ENCODE results near the gene PLEKHG4.

Gene PLEKHG4

GRCh38 chr16:67286441-67287235 is 7.3 kb downstream of the PLEKHG4 start:
- H3K4me1 ChIP-seq: peaks cover 7% of the 10 kb centered on the region

GRCh38 chr16:67287960-67288359 is 8.6 kb downstream of the PLEKHG4 start:
- Histone ChIP-seq H3K27me3 (ENCODE audit: control insufficient read depth, insufficient read depth, low read length) (no peaks in the 10 kb centered on the region), H3K9me3 (ENCODE audit: control insufficient read depth, low read length) (no peaks in the 10 kb centered on the region), H3K79me2 (no peaks in the 10 kb centered on the region), H3K4me1 (peaks cover 7% of the 10 kb centered on the region), H3K4me3 (ENCODE audit: low read depth, low read length) (no peak overlapping the region), H3K9ac (no peak overlapping the region), H2AFZ (no peak overlapping the region), H3K4me2 (ENCODE audit: low read length) (no peak overlapping the region), H3K27ac (no peak overlapping the region), H3K36me3 (ENCODE audit: control insufficient read depth, insufficient read depth, low read length) (no peaks in the 10 kb centered on the region)
- TF ChIP-seq, protein P1, sequence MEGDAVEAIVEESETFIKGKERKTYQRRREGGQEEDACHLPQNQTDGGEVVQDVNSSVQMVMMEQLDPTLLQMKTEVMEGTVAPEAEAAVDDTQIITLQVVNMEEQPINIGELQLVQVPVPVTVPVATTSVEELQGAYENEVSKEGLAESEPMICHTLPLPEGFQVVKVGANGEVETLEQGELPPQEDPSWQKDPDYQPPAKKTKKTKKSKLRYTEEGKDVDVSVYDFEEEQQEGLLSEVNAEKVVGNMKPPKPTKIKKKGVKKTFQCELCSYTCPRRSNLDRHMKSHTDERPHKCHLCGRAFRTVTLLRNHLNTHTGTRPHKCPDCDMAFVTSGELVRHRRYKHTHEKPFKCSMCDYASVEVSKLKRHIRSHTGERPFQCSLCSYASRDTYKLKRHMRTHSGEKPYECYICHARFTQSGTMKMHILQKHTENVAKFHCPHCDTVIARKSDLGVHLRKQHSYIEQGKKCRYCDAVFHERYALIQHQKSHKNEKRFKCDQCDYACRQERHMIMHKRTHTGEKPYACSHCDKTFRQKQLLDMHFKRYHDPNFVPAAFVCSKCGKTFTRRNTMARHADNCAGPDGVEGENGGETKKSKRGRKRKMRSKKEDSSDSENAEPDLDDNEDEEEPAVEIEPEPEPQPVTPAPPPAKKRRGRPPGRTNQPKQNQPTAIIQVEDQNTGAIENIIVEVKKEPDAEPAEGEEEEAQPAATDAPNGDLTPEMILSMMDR (IDR thresholded peaks at IDR 0.05): no peak

More at GRCh38 chr16:67286441-67287235, 7.3 kb downstream of the PLEKHG4 start:
- H3K27me3 ChIP-seq (ENCODE audit: control insufficient read depth, insufficient read depth, low read length): no peaks in the 10 kb centered on the region
- no peak overlapping the region for H3K27ac ChIP-seq
- no peak overlapping the region for H3K9ac ChIP-seq
- no peaks in the 10 kb centered on the region for H3K9me3 ChIP-seq (ENCODE audit: control insufficient read depth, low read length)
- H3K4me2 ChIP-seq (ENCODE audit: low read length): no peak overlapping the region
- H3K36me3 ChIP-seq (ENCODE audit: control insufficient read depth, insufficient read depth, low read length): no peaks in the 10 kb centered on the region
- H2AFZ ChIP-seq: no peak overlapping the region
- TF ChIP-seq, protein P1 (IDR thresholded peaks at IDR 0.05): no peak
- H3K79me2 ChIP-seq: no peaks in the 10 kb centered on the region
- no peak overlapping the region for H3K4me3 ChIP-seq (ENCODE audit: low read depth, low read length)

- no peaks in the 10 kb centered on the region for H3K36me3 ChIP-seq (ENCODE audit: control insufficient read depth, insufficient read depth, low read length)
- H3K9me3 ChIP-seq (ENCODE audit: control insufficient read depth, low read length): no peaks in the 10 kb centered on the region
- H3K9ac ChIP-seq: no peak overlapping the region
- H3K27ac ChIP-seq: no peak overlapping the region
- no peaks in the 10 kb centered on the region for H3K79me2 ChIP-seq
- TF ChIP-seq, protein P1 (IDR thresholded peaks at IDR 0.05): no peak
- H3K4me3 ChIP-seq (ENCODE audit: low read depth, low read length): no peak overlapping the region
- no peaks in the 10 kb centered on the region for H3K4me1 ChIP-seq
- H2AFZ ChIP-seq: no peak overlapping the region
- no peaks in the 10 kb centered on the region for H3K27me3 ChIP-seq (ENCODE audit: control insufficient read depth, insufficient read depth, low read length)
- no peak overlapping the region for H3K4me2 ChIP-seq (ENCODE audit: low read length)
These were observed 12.1 kb downstream of the PLEKHG4 start for GRCh38 chr16:67291461-67291860.

GRCh38 chr16:67294171-67294757 is 14.9 kb downstream of the PLEKHG4 start:
- H3K36me3 ChIP-seq (ENCODE audit: control insufficient read depth, insufficient read depth, low read length): no peaks in the 10 kb centered on the region
- H3K27me3 ChIP-seq (ENCODE audit: control insufficient read depth, insufficient read depth, low read length): no peaks in the 10 kb centered on the region
- TF ChIP-seq, protein P1 (IDR thresholded peaks at IDR 0.05): no peak
- no peak overlapping the region for H3K27ac ChIP-seq
- no peak overlapping the region for H2AFZ ChIP-seq
- H3K9me3 ChIP-seq (ENCODE audit: control insufficient read depth, low read length): no peaks in the 10 kb centered on the region
- no peak overlapping the region for H3K9ac ChIP-seq
- H3K4me1 ChIP-seq: no peaks in the 10 kb centered on the region
- H3K79me2 ChIP-seq: no peaks in the 10 kb centered on the region
- no peak overlapping the region for H3K4me2 ChIP-seq (ENCODE audit: low read length)
- no peak overlapping the region for H3K4me3 ChIP-seq (ENCODE audit: low read depth, low read length)
